AG10803 (cell line): ENCODE results near the gene GTF2H4.

Experiments used
- DNase-seq: peaks from one replicate; pipeline ENCODE4 v3.0.0; 2010; ENCODE audit warnings: low read depth
- H3K4me3 ChIP-seq: 2 replicates; pipeline ENCODE4 v1.5.1; 2011; ENCODE audit warnings: mild to moderate bottlenecking, low read length, control low read depth
- TF ChIP-seq, protein P1 (sequence below): conservative IDR thresholded peaks from 2 replicates; pipeline ENCODE4 v1.5.1; 2011; ENCODE audit warnings: mild to moderate bottlenecking, low read length, control low read depth, inconsistent platforms

The GTF2H4 gene

DNA sequence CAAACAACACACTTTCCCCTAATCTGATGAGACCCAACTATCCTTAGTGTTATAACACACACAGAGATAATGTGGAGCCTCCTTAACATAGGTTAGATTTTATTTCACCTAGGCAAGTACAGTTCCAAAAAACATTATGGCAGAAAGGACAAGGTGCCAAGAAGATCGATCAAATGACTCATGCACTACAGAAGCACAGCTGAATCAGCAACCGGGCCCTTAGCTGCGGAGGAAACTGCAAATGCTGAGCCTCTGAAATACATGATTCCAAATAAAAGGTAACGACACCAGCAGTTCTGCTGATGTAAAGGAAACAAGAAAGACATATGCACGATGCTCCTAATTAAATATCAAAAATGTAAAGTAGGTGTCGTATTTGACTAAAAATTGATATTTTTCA lies 55.6 kb downstream of the GTF2H4 start:
- DNase-seq: no peak
- no peak overlapping the region for H3K4me3 ChIP-seq
- TF ChIP-seq, protein P1, sequence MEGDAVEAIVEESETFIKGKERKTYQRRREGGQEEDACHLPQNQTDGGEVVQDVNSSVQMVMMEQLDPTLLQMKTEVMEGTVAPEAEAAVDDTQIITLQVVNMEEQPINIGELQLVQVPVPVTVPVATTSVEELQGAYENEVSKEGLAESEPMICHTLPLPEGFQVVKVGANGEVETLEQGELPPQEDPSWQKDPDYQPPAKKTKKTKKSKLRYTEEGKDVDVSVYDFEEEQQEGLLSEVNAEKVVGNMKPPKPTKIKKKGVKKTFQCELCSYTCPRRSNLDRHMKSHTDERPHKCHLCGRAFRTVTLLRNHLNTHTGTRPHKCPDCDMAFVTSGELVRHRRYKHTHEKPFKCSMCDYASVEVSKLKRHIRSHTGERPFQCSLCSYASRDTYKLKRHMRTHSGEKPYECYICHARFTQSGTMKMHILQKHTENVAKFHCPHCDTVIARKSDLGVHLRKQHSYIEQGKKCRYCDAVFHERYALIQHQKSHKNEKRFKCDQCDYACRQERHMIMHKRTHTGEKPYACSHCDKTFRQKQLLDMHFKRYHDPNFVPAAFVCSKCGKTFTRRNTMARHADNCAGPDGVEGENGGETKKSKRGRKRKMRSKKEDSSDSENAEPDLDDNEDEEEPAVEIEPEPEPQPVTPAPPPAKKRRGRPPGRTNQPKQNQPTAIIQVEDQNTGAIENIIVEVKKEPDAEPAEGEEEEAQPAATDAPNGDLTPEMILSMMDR: no peak
